LNCaP clone FGC (cell line): ENCODE data around the gene HMG20A.

Experiments
- DNase-seq: peaks from one replicate; pipeline ENCODE4 v3.0.0-alpha.2; 2011; ENCODE audit warnings: low read depth
- H3K4me3 ChIP-seq: 2 replicates; pipeline ENCODE4 v1.5.1; 2011; ENCODE audit warnings: mild to moderate bottlenecking, low read depth, low read length, control low read depth
- CTCF ChIP-seq: IDR thresholded peaks from 2 replicates; pipeline ENCODE4 v1.5.1; 2012; ENCODE audit warnings: mild to moderate bottlenecking; ENCODE audit not compliant: control insufficient read depth, insufficient read depth; ENCODE audit errors: extremely low read depth

Gene HMG20A

GRCh38 chr15:77497110-77497737 is 76.5 kb downstream of the HMG20A start:
- peak; percentile 70 for DNase-seq
- TF ChIP-seq CTCF: no peak
- H3K4me3 ChIP-seq: no peak overlapping the region

DNA sequence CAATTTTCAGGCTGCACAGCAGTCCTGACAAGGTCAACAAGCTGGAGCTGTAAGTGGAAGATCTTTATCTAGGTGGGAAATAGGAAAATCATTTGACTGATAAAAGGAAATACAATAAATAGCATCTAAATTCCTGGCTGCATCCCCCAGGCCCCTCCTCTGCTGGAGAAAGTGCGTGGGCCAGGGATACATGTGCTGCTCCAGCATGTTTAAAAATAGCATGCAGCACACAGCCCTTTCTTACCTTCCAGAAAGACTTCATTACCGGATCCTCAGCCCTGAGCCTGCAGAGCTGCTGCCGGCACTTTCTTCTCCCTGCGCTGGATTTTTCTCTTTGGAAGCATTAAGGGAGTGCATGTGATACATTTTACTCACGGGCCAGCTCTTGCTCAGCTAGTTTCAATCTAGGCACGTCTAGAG is 77.3 kb downstream of the HMG20A start:
- H3K4me3 ChIP-seq: no peak overlapping the region
- TF ChIP-seq CTCF: no peak
- no peak for DNase-seq

DNA sequence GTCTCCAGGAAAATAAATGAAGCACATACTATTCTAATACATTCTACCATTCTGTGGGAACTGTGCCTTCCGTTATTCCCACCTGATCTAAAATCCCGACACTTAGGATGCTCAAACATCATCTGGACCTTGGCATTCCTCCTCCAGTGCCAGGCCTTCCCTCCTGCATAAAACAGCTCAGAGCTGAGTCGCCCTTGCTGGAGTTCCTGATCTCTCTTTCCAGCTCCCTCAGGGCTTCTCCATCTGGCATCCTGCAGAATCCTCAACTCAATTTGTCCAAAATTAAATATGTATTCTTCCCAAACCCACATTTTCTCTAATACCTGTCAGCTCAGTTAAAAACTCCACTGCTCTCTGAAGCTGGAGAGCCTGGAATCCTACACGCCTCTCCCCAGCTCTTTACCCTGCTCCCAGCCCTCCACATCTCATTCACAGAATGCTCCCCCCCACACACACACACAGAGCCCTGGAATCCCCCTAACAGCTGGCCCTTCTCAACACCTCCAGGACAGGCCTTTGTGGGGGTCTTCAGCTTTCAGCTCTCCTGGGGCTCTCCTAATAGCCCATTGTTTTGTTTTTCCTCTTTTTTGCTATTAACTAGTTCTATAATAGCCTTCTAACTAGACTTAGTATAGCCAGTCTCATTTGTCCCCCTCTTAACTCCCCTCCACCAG is 78.5 kb downstream of the HMG20A start:
- no peak for TF ChIP-seq CTCF
- no peak for DNase-seq
- no peak overlapping the region for H3K4me3 ChIP-seq

DNA sequence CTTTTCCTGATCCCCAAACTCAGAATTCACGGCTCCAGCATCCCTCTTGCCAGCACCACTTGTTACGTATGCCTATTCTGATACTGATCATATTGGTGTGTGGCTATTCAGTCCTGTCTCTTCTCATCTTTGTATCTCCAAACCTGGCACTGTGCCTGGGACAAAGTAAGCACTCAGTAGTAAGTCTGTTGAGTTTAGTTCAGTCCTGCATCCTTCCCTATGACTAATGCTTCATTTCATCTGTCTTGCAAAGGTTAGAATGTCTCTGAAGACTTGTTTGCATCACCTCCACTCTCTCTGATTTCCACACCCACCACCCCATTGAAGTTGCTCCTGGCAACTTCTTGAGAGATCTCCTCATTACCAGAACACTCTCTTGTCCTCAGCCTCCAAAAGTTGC is 80.3 kb downstream of the HMG20A start:
- no peak for DNase-seq
- H3K4me3 ChIP-seq: no peak overlapping the region
- no peak for TF ChIP-seq CTCF

DNA sequence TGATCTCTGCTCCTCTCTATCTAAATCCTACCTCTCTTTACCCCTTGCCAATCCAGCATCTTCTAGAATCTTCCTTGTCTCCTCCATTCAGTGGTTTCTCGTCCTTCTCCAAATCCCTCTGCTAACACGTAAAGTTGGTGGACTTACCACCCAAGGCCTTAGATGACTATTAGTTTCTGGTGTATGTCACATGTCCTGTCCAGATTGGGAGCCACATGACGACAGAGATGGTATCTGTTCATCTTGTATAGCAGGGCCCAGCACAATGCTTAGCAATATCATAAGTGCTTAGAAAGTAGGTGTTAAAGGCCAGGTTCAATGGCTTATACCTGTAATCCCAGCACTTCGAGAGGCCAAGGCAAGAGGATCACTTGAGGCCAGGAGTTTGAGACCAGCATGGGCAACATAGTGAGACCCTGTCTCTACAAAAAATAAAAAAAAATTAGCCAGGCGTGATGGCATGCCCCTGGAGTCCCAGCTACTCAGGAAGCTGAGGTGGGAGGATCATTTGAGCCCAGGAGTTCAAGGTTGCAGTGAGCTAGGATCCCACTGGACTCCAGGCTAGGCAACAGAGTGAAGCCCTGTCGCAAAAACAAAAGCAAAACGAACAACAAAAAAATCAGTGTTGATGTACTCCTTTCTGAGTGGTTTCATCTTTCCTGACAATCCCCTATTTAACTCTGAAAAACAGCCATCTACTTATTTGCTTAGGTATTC is 81.8 kb downstream of the HMG20A start:
- no peak for DNase-seq
- no peak overlapping the region for H3K4me3 ChIP-seq
- TF ChIP-seq CTCF: no peak

DNA sequence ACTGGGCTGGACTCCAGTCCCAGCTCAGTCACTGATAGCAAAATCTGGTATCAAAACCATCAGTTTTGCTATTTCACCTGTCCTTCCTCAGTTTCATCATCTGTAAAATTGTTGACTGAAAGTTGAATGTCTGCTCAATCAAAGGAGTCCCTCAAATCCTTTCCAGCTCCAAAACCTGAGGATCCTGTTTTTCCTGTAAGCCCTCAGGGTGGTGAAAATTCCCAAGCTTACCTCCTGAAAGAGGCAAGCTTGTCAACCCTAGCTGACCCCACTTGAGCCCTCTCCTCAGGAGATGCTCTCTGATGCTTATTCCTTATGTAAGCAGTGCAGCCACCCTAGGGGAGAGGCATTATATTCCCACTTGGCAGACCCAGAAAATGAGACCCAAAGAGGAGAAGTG is 82.6 kb downstream of the HMG20A start:
- no peak for TF ChIP-seq CTCF
- DNase-seq: peak; percentile 35

More for the DNA sequence above, 82.6 kb downstream of the HMG20A start:
- H3K4me3 ChIP-seq: no peak overlapping the region
